Endothelial cell of umbilical vein (primary cell): Measurements from ENCODE around the gene PTTG2. TPM values are rescaled to one million over a fixed set of nuclear protein-coding genes. Genes with fewer than 3 reads are reported as not detected.
A peak's percentile ranks its signal among the peaks of the same experiment; 100 is the strongest.

ENCODE experiments used
- BruUV-seq: library from RNA; stranded (reverse); fragments of 400-500 nt; replicated peaks from 2 replicates; lab custom pipeline; 2021; lab: Mats Ljungman, UMichigan
- CTCF ChIA-PET: fragments of 300-600, 350-600 bp; sonication (Branson Sonifier 250); formaldehyde crosslinking; loops from one replicate; lab custom pipeline; 2021; ENCODE audit warnings: antibody characterized with exemption, inconsistent platforms; lab: Charles Lee
- POLR2A ChIA-PET: fragments of 300-600, 350-600 bp; sonication (Branson Sonifier 250); formaldehyde crosslinking; loops from one replicate; lab custom pipeline; 2021; ENCODE audit warnings: antibody characterized with exemption, inconsistent platforms; lab: Charles Lee
- DNase-seq: peaks from one replicate; pipeline ENCODE4 v3.0.0-alpha.2; 2011; ENCODE audit warnings: low read depth, low spot score
- FAIRE-seq: peaks from 2 replicates; lab custom pipeline; 2011; peaks lifted over from hg19 to GRCh38; lab: Jason Lieb, UNC
- H2AFZ ChIP-seq: 2 replicates; pipeline ENCODE4 v1.6.0; 2012; ENCODE audit warnings: low read depth, low read length, control low read depth, inconsistent platforms
- H3K27ac ChIP-seq: 2 replicates; pipeline ENCODE4 v1.5.1; 2011; ENCODE audit warnings: low read depth, mild to moderate bottlenecking, control low read depth, low read length, moderate library complexity; ENCODE audit not compliant: insufficient read depth
- H3K27me3 ChIP-seq, 2 experiments: 2 replicates each; pipeline versions ENCODE4 v1.6.0 to v1.6.1; 2011; ENCODE audit warnings: low read length in 2 of 2, mixed read lengths in 1 of 2; ENCODE audit not compliant: control insufficient read depth in 2 of 2, insufficient read depth in 2 of 2
- H3K36me3 ChIP-seq, 2 experiments: 2 replicates in 1 of 2; 3 replicates in 1 of 2; pipeline ENCODE4 v1.5.1; 2011; ENCODE audit warnings: low read length in 2 of 2, mild to moderate bottlenecking in 1 of 2, moderate library complexity in 1 of 2; ENCODE audit not compliant: control insufficient read depth in 2 of 2, insufficient read depth in 2 of 2; ENCODE audit errors: extremely low read depth in 1 of 2
- H3K4me1 ChIP-seq: 3 replicates; pipeline ENCODE4 v1.5.1; 2011; ENCODE audit warnings: mild to moderate bottlenecking, low read length; ENCODE audit not compliant: control insufficient read depth, insufficient read depth; ENCODE audit errors: extremely low read depth
- H3K4me2 ChIP-seq: 2 replicates; pipeline ENCODE4 v1.6.1; 2011; ENCODE audit warnings: low read length, control low read depth, mixed read lengths; ENCODE audit not compliant: insufficient read depth
- H3K4me3 ChIP-seq, 3 experiments: fragments of 200-600 bp in 1 of 3; sonication (generic), shearing (Covaris generic) in 1 of 3; replicated peaks in 1 of 3; 2 replicates each; pipeline ENCODE4 v1.5.1; 2011 to 2016; ENCODE audit warnings: control low read depth in 3 of 3, low read length in 3 of 3, mild to moderate bottlenecking in 2 of 3, inconsistent platforms in 1 of 3, low read depth in 1 of 3, moderate library complexity in 1 of 3; ENCODE audit not compliant: insufficient read depth in 1 of 3
- H3K79me2 ChIP-seq: 2 replicates; pipeline ENCODE4 v1.6.0; 2012; ENCODE audit warnings: low read length, inconsistent platforms; ENCODE audit not compliant: control insufficient read depth, insufficient read depth
- H3K9ac ChIP-seq: replicated peaks from 2 replicates; pipeline ENCODE3; 2011; ENCODE audit warnings: low read length, control low read depth; ENCODE audit not compliant: insufficient read depth; ENCODE audit errors: extremely low read depth
- H3K9me1 ChIP-seq: replicated peaks from 3 replicates; pipeline ENCODE4 v1.6.0; 2011; ENCODE audit warnings: mild to moderate bottlenecking, low read length; ENCODE audit not compliant: control insufficient read depth, insufficient read depth; ENCODE audit errors: extremely low read depth
- H3K9me3 ChIP-seq: replicated peaks from 2 replicates; pipeline ENCODE4 v1.5.1; 2012; ENCODE audit warnings: low read length, inconsistent platforms; ENCODE audit not compliant: control insufficient read depth, insufficient read depth
- H4K20me1 ChIP-seq: replicated peaks from 2 replicates; pipeline ENCODE3; 2011; ENCODE audit warnings: mild to moderate bottlenecking, low read length; ENCODE audit not compliant: control insufficient read depth, insufficient read depth; ENCODE audit errors: extremely low read depth
- CTCF ChIP-seq, 2 donors: IDR thresholded peaks; 1 replicate in 1 of 2; 2 replicates in 1 of 2; pipeline ENCODE4 v1.5.1; 2011; ENCODE audit warnings: low read length in 2 of 2, mild to moderate bottlenecking in 2 of 2, moderate library complexity in 2 of 2, control low read depth in 1 of 2, inconsistent platforms in 1 of 2, low read depth in 1 of 2; ENCODE audit not compliant: insufficient read depth in 1 of 2; ENCODE audit errors: extremely low read depth in 1 of 2
- EZH2 ChIP-seq: IDR thresholded peaks from 2 replicates; pipeline ENCODE4 v1.6.1; 2012; ENCODE audit warnings: borderline replicate concordance, low read depth, mild to moderate bottlenecking, moderate library complexity, low read length, inconsistent platforms; ENCODE audit not compliant: severe bottlenecking
- FOS ChIP-seq: IDR thresholded peaks from 2 replicates; pipeline ENCODE4 v1.6.1; 2011; ENCODE audit warnings: mild to moderate bottlenecking, low read length, moderate library complexity, borderline replicate concordance; ENCODE audit not compliant: insufficient read depth
- GATA2 ChIP-seq: IDR thresholded peaks from 2 replicates; pipeline ENCODE4 v1.7.0; 2011; ENCODE audit warnings: low read depth, mild to moderate bottlenecking, moderate library complexity, mixed read lengths, low read length; ENCODE audit not compliant: insufficient read length, insufficient read depth
- JUN ChIP-seq: IDR thresholded peaks from 2 replicates; pipeline ENCODE4 v1.6.1; 2011; ENCODE audit warnings: borderline replicate concordance, low read depth; ENCODE audit not compliant: insufficient read length, insufficient read depth
- MAX ChIP-seq: IDR thresholded peaks from 2 replicates; pipeline ENCODE4 v1.6.1; 2011; ENCODE audit not compliant: insufficient read depth, insufficient read length
- MYC ChIP-seq: IDR thresholded peaks from one replicate; pipeline ENCODE4 v1.6.1; 2011; ENCODE audit warnings: mild to moderate bottlenecking, low read depth, low read length
- POLR2A ChIP-seq: IDR thresholded peaks from 2 replicates; pipeline ENCODE4 v1.6.1; 2012; ENCODE audit warnings: low read depth, mild to moderate bottlenecking, control low read depth, low read length
- POLR2AphosphoS5 ChIP-seq: IDR thresholded peaks from 2 replicates; pipeline ENCODE4 v1.6.1; 2012; ENCODE audit warnings: low read depth, mild to moderate bottlenecking, control low read depth, low read length, moderate library complexity; ENCODE audit not compliant: insufficient read depth
- dilution Hi-C: fragments of 300-500 bp; cut with MboI; formaldehyde crosslinking; loops from one replicate; pipeline ENCODE4 v1.15.0; 2019; ENCODE audit warnings: low sequenced_read_pairs; ENCODE audit not compliant: extremely low pct_ligation_motif_present
- intact Hi-C: fragments of 100-400 bp; cut with micrococcal nuclease; formaldehyde crosslinking; loops from one replicate; pipeline ENCODE4 v1.10.0; 2022
- polyA plus RNA-seq, 4 experiments: library from polyadenylated mRNA; depleted of rRNA in 3 of 4; stranded (reverse) in 3 of 4; unstranded in 1 of 4; fragments of >200 nt; gene quantifications; 2 replicates each; pipeline versions ENCODE4 v1.2.1 to v1.2.3, GENCODE V29; 2011 to 2012; ENCODE audit warnings: missing spikeins in 1 of 4
- total RNA-seq: library from RNA; stranded (reverse); gene quantifications from 2 replicates; pipeline ENCODE4 v1.2.3, GENCODE V29; 2021

The PTTG2 gene
- total and polyA plus RNA-seq, 2 donors (not counting 3 experiments of a cell fraction or from before 2014, with no cell fraction given), result not detected

- no TSS peak for BruUV-seq
- no peak for TF ChIP-seq POLR2A
- no peak for TF ChIP-seq MAX
- TF ChIP-seq GATA2, result no peak
- TF ChIP-seq POLR2AphosphoS5, result no peak
- no peaks in the 10 kb centered on the region for H3K9me3 ChIP-seq
- no peak overlapping the region for H3K4me3 ChIP-seq
- CTCF ChIA-PET, result no interaction called here
- DNase-seq (no peak), FAIRE-seq (peak; percentile 26)
- no peak overlapping the region for H2AFZ ChIP-seq
- H3K9ac ChIP-seq, result no peak overlapping the region
- H3K27me3 ChIP-seq, result no peaks in the 10 kb centered on the region
- no peaks in the 10 kb centered on the region for H3K79me2 ChIP-seq
- no peaks in the 10 kb centered on the region for H3K36me3 ChIP-seq
- H3K9me1 ChIP-seq, result no peaks in the 10 kb centered on the region
- H3K27ac ChIP-seq, result no peak overlapping the region
- H3K4me1 ChIP-seq, result no peaks in the 10 kb centered on the region
- no peaks in the 10 kb centered on the region for H4K20me1 ChIP-seq
- no peak overlapping the region for H3K4me2 ChIP-seq
- POLR2A ChIA-PET, result no interaction called here
- intact Hi-C loops (no loop called here), dilution Hi-C loops (no loop called here)
Measured at GRCh38 chr4:37968747-37969146, 8.5 kb downstream of the PTTG2 start.

- no peaks in the 10 kb centered on the region for H3K9me1 ChIP-seq
- intact Hi-C loops, result no loop called here
- H3K4me2 ChIP-seq, result no peak overlapping the region
- ChIA-PET CTCF (interaction anchor here (1.2 to 1.7 kb wide), 2 partner anchors 65 to 81 kb away, joined by 3 to 7 read pairs; no protein-coding TSS in a partner anchor), POLR2A (no interaction called here)
- H3K4me1 ChIP-seq, result no peaks in the 10 kb centered on the region
- H3K9ac ChIP-seq, result no peak overlapping the region
- peak; percentile 74 for FAIRE-seq
- TF ChIP-seq CTCF (IDR thresholded peaks at IDR 0.05; ENCODE audit: extremely low read depth in 1 of 2, insufficient read depth in 1 of 2, low read depth in 1 of 2, low read length in 2 of 2), result peak; percentile 45 to 46
- no peak for TF ChIP-seq POLR2A
- peak; percentile 42 for TF ChIP-seq JUN
- TF ChIP-seq POLR2AphosphoS5, result no peak
- TF ChIP-seq EZH2, result no peak
- TF ChIP-seq MYC, result no peak
- TF ChIP-seq FOS, result no peak
- no peak for TF ChIP-seq GATA2
- TF ChIP-seq MAX, result no peak
- dilution Hi-C loops, result no loop called here
- H4K20me1 ChIP-seq, result no peaks in the 10 kb centered on the region
- no TSS peak for BruUV-seq
- H3K79me2 ChIP-seq, result no peaks in the 10 kb centered on the region
- no peak overlapping the region for H3K27ac ChIP-seq
- no peaks in the 10 kb centered on the region for H3K27me3 ChIP-seq
- peak; percentile 49 for DNase-seq
- H2AFZ ChIP-seq, result no peak overlapping the region
- H3K9me3 ChIP-seq, result no peaks in the 10 kb centered on the region
- no peaks in the 10 kb centered on the region for H3K36me3 ChIP-seq
- no peak overlapping the region for H3K4me3 ChIP-seq
Measured at GRCh38 chr4:37970702-37971101, 10.5 kb downstream of the PTTG2 start.
